GM23338 (cell line): Measurements from ENCODE around the gene TRMT6. TPM values are rescaled to one million over a fixed set of nuclear protein-coding genes. Genes with fewer than 3 reads are reported as not detected.

ENCODE experiments used
- polyA plus RNA-seq: library from polyadenylated mRNA; unstranded; fragments of >200 nt; fragmentation: Nextera tagmentation; extraction: Ambion mirVana; gene quantifications from 2 replicates; pipeline ENCODE4 v1.2.1, GENCODE V29; 2016
- small RNA-seq: library from RNA; depleted of rRNA; stranded (forward); fragments of <200 nt; gene quantifications from one replicate; pipeline ENCODE3, GENCODE V24; 2014; ENCODE audit warnings: low replicate concordance
- total RNA-seq: library from RNA; depleted of rRNA; stranded (reverse); fragments of >200 nt; shearing (Covaris generic); gene quantifications from 2 replicates; pipeline ENCODE4 v1.2.3, GENCODE V29; 2014; rRNA removed

TRMT6 gene
- total and polyA plus RNA-seq, 2 experiments from 2014 or later, result 15.5 to 26.3 TPM

Small RNA genes within 50 kb of the gene (small RNA-seq; reads per million reads assigned to genes)
- gene RF00019 (not detected), gene RNU1-55P (not detected)

Other genes with a start within 250 kb of the TRMT6 start
- 1.4 and 5.2 TPM in 2 replicates for gene SHLD1, start 200.1 kb downstream of the TRMT6 start, total RNA-seq
- 15.0 and 15.1 TPM in 2 replicates for gene SHLD1, start 200.1 kb downstream of the TRMT6 start, polyA plus RNA-seq
- gene CHGB, start 39.0 kb downstream of the TRMT6 start, total RNA-seq, result 1.2 and 2.6 TPM in 2 replicates
- gene CHGB, start 39.0 kb downstream of the TRMT6 start, polyA plus RNA-seq, result 2.0 and 3.6 TPM in 2 replicates
- 22.5 and 30.4 TPM in 2 replicates for gene MCM8, start 119 bp upstream of the TRMT6 start, total RNA-seq
- gene MCM8, start 119 bp upstream of the TRMT6 start, polyA plus RNA-seq, result 8.5 and 10.6 TPM in 2 replicates
- gene CRLS1, start 55.6 kb upstream of the TRMT6 start, total RNA-seq, result 48.1 and 65.8 TPM in 2 replicates
- gene CRLS1, start 55.6 kb upstream of the TRMT6 start, polyA plus RNA-seq, result 50.8 and 51.9 TPM in 2 replicates
- gene LRRN4, start 103.5 kb upstream of the TRMT6 start, total RNA-seq, result 0.70 and 2.2 TPM in 2 replicates
- 0.21 and 0.63 TPM in 2 replicates for gene LRRN4, start 103.5 kb upstream of the TRMT6 start, polyA plus RNA-seq
- 15.8 and 18.3 TPM in 2 replicates for gene FERMT1, start 172.5 kb upstream of the TRMT6 start, total RNA-seq
- gene FERMT1, start 172.5 kb upstream of the TRMT6 start, polyA plus RNA-seq, result 16.2 and 17.9 TPM in 2 replicates